Endodermal cell (in vitro differentiated cells): Measurements from ENCODE around the gene GAREM1. TPM values are rescaled to one million over a fixed set of nuclear protein-coding genes. Genes with fewer than 3 reads are reported as not detected.

ENCODE experiments used
- DNase-seq: peaks from one replicate; pipeline ENCODE4 v3.0.0-alpha.2; 2017
- H3K27ac ChIP-seq: 2 replicates; pipeline ENCODE4 v1.5.1; 2013; ENCODE audit warnings: mild to moderate bottlenecking, low read depth, low read length, moderate library complexity
- H3K27me3 ChIP-seq: 2 replicates; pipeline ENCODE4 v1.6.1; 2013; ENCODE audit warnings: mild to moderate bottlenecking, low read length, moderate library complexity; ENCODE audit not compliant: insufficient read depth, control insufficient read depth, poor library complexity, severe bottlenecking
- H3K36me3 ChIP-seq: 2 replicates; pipeline ENCODE4 v1.7.0; 2013; ENCODE audit warnings: mild to moderate bottlenecking, low read length, moderate library complexity; ENCODE audit not compliant: control insufficient read depth, insufficient read depth
- H3K4me1 ChIP-seq: one replicate; pipeline ENCODE4 v1.7.0; 2013; ENCODE audit warnings: low read length; ENCODE audit not compliant: control insufficient read depth, insufficient read depth
- H3K4me3 ChIP-seq: 2 replicates; pipeline ENCODE4 v1.5.1; 2013; ENCODE audit warnings: mild to moderate bottlenecking, low read length, moderate library complexity
- H3K9ac ChIP-seq: 2 replicates; pipeline ENCODE4 v1.6.1; 2013; ENCODE audit warnings: mild to moderate bottlenecking, low read length, moderate library complexity; ENCODE audit not compliant: poor library complexity, severe bottlenecking; ENCODE audit errors: extremely low read depth
- H3K9me3 ChIP-seq: 2 replicates; pipeline ENCODE4 v1.6.1; 2013; ENCODE audit warnings: mild to moderate bottlenecking, low read length, moderate library complexity; ENCODE audit not compliant: control insufficient read depth
- H3K27ac Mint-ChIP-seq: 2 replicates; pipeline ENCODE4 v1.8.0; 2020; ENCODE audit warnings: mixed read lengths
- H3K27me3 Mint-ChIP-seq: 2 replicates; pipeline ENCODE4 v1.8.0; 2021; ENCODE audit warnings: mild to moderate bottlenecking, mixed read lengths; ENCODE audit not compliant: insufficient read depth
- H3K36me3 Mint-ChIP-seq: 2 replicates; pipeline ENCODE4 v1.8.0; 2020; ENCODE audit warnings: low read depth, mixed read lengths
- H3K4me1 Mint-ChIP-seq: 2 replicates; pipeline ENCODE4 v1.8.0; 2020; ENCODE audit warnings: mixed read lengths
- H3K4me3 Mint-ChIP-seq: 2 replicates; pipeline ENCODE4 v1.8.0; 2020; ENCODE audit warnings: mild to moderate bottlenecking, moderate library complexity, mixed read lengths
- H3K9me3 Mint-ChIP-seq: 2 replicates; pipeline ENCODE4 v1.8.0; 2020; ENCODE audit warnings: mild to moderate bottlenecking, mixed read lengths
- WGBS, 2 experiments: methylation state at CpG; one replicate each; pipeline versions ENCODE4 v1.1.5 to v1.1.7; 2013; ENCODE audit warnings: missing lambda C conversion rate in 2 of 2, mixed read lengths in 1 of 2; ENCODE audit not compliant: insufficient coverage in 1 of 2, insufficient read length in 1 of 2; 5-methylcytosine and 5-hydroxymethylcytosine counted together
- total RNA-seq, 2 donors: library from RNA; stranded (reverse); fragmentation: NEBNext Ultra II Directional in 1 of 2; extraction: Animal tissue kit (Norgen Biotek cat#: 25700) in 1 of 2; gene quantifications; 2 replicates in 1 of 2; 3 replicates in 1 of 2; pipeline ENCODE4 v1.2.1, GENCODE V29; 2021
- TF ChIP-seq, protein P1 (sequence below): fragments of 200-600 bp; sonication (generic); conservative IDR thresholded peaks from 2 replicates; pipeline ENCODE4 v1.5.0; 2021; ENCODE audit warnings: antibody characterized with exemption, mild to moderate bottlenecking

GAREM1 gene
- total RNA-seq, 2 donors from 2014 or later: 9.2 to 9.4 TPM

DNA sequence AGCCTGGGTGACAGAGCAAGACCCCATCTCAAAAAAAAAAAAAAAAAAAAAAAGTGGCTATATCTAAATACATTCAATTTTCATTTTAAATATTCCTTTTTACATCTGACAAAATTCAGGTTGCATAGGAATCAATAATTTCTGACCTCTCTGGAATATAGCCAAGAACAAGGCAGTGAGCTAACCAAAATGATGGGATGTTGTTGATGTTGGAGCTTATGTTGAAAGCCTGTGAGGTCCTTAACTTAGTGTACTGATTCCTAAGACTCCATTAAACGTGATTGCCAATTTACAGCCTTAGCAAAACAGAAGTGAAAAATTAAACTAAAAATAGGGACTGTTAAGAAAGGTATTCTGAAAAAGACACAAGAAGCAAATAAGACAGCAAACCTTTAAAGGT lies 171.2 kb downstream of the GAREM1 start:
- Mint-ChIP-seq H3K4me3 (no peak overlapping the region), H3K27me3 (no peaks in the 10 kb centered on the region), H3K36me3 (no peaks in the 10 kb centered on the region), H3K9me3 (no peaks in the 10 kb centered on the region), H3K27ac (no peak overlapping the region), H3K4me1 (no peaks in the 10 kb centered on the region)
- H3K27ac ChIP-seq: no peak overlapping the region
- H3K36me3 ChIP-seq: no peaks in the 10 kb centered on the region
- TF ChIP-seq, protein P1, sequence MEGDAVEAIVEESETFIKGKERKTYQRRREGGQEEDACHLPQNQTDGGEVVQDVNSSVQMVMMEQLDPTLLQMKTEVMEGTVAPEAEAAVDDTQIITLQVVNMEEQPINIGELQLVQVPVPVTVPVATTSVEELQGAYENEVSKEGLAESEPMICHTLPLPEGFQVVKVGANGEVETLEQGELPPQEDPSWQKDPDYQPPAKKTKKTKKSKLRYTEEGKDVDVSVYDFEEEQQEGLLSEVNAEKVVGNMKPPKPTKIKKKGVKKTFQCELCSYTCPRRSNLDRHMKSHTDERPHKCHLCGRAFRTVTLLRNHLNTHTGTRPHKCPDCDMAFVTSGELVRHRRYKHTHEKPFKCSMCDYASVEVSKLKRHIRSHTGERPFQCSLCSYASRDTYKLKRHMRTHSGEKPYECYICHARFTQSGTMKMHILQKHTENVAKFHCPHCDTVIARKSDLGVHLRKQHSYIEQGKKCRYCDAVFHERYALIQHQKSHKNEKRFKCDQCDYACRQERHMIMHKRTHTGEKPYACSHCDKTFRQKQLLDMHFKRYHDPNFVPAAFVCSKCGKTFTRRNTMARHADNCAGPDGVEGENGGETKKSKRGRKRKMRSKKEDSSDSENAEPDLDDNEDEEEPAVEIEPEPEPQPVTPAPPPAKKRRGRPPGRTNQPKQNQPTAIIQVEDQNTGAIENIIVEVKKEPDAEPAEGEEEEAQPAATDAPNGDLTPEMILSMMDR: no peak
- H3K9ac ChIP-seq: no peak overlapping the region
- H3K9me3 ChIP-seq: no peaks in the 10 kb centered on the region
- no peak overlapping the region for H3K4me3 ChIP-seq
- 77% methylated on average over 1 of the region's 1 CpG; no CpG with 5 or more reads in 1 of the 2 experiments for WGBS, 2 experiments
- no peaks in the 10 kb centered on the region for H3K27me3 ChIP-seq
- H3K4me1 ChIP-seq: no peaks in the 10 kb centered on the region
- DNase-seq: no peak

DNA sequence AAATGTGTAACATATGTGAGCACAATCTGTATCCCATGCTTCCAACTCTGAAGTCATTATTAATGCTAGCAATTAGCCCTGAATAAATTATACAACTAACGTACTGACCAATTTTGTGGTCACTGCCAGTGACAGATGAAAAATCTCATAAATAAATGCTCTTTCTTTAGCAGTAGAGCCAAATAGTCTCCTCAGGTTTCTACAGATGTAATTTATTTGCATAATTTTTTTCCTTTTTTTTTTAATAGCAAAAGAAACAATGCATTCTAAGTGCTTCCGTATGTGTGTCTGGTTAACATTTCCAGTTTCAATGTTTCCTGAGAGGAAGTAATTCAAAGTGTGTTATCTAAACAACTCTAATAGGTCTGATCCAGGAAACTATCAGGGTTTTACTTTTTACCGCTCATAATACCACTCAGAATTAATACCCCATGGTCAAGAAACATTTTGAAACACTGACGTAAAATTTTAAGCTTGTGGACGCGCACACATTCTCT lies 172.5 kb downstream of the GAREM1 start:
- TF ChIP-seq, protein P1: no peak
- H3K27ac ChIP-seq: no peak overlapping the region
- Mint-ChIP-seq H3K27ac (no peak overlapping the region), H3K4me3 (no peak overlapping the region), H3K27me3 (no peaks in the 10 kb centered on the region), H3K9me3 (no peaks in the 10 kb centered on the region), H3K36me3 (no peaks in the 10 kb centered on the region), H3K4me1 (no peaks in the 10 kb centered on the region)
- DNase-seq: no peak
- H3K9me3 ChIP-seq: no peaks in the 10 kb centered on the region
- no peaks in the 10 kb centered on the region for H3K27me3 ChIP-seq
- no peaks in the 10 kb centered on the region for H3K36me3 ChIP-seq
- no peak overlapping the region for H3K9ac ChIP-seq
- H3K4me1 ChIP-seq: no peaks in the 10 kb centered on the region
- H3K4me3 ChIP-seq: no peak overlapping the region
- WGBS, 2 experiments: 89 to 93% methylated on average over 2 to 6 of the region's 6 CpGs

DNA sequence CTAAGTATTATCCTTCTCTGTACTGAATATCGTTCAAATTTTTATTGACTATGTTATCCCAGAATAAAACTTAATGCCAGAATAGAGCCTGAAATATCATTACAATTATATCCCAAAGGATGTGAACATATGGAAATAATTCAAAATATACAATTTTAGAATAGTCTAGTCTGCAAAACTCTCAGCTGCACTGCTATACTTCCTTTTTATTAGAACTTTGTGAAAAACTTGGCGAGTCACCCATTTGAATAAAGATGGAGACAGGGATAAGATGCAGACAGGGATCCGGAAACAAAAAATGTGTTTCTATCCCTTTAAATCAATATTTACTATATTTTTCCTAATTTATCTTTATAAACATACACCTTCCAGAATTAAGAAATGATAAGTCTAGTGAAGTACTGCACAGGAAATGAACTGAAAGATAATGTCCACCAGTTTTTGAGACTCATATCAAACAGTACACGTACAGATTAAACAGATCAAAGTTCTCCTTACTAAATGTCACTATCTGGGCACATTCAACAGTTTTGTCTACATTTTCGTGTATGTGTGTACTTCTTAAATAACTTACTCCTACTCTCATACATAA lies 173.0 kb downstream of the GAREM1 start:
- TF ChIP-seq, protein P1: no peak
- Histone ChIP-seq H3K27me3 (no peaks in the 10 kb centered on the region), H3K9me3 (no peaks in the 10 kb centered on the region), H3K27ac (no peak overlapping the region), H3K36me3 (no peaks in the 10 kb centered on the region), H3K4me3 (no peak overlapping the region), H3K9ac (no peak overlapping the region), H3K4me1 (no peaks in the 10 kb centered on the region)
- Mint-ChIP-seq H3K27ac (no peak overlapping the region), H3K9me3 (no peaks in the 10 kb centered on the region), H3K27me3 (no peaks in the 10 kb centered on the region), H3K4me1 (no peaks in the 10 kb centered on the region), H3K4me3 (no peak overlapping the region), H3K36me3 (no peaks in the 10 kb centered on the region)
- WGBS, 2 experiments: 92 to 100% methylated on average over 3 to 5 of the region's 5 CpGs
- no peak for DNase-seq
